Mammary epithelial cell (primary cell): Measurements from ENCODE around the gene SLIT2.

Experiments
- EZH2 ChIP-seq: IDR thresholded peaks from 2 replicates; pipeline ENCODE4 v1.6.1; 2012; ENCODE audit warnings: low read length, inconsistent platforms, borderline replicate concordance
- TF ChIP-seq, protein P1 (sequence below), 2 donors: IDR thresholded peaks in 1 of 2; conservative IDR thresholded peaks in 1 of 2; 2 replicates each; pipeline ENCODE4 v1.5.1; 2011 to 2012; ENCODE audit warnings: inconsistent platforms in 2 of 2, low read length in 2 of 2, mild to moderate bottlenecking in 2 of 2, control low read depth in 1 of 2, low read depth in 1 of 2; ENCODE audit not compliant: insufficient read depth in 1 of 2; ENCODE audit errors: extremely low read depth in 1 of 2

DNA sequence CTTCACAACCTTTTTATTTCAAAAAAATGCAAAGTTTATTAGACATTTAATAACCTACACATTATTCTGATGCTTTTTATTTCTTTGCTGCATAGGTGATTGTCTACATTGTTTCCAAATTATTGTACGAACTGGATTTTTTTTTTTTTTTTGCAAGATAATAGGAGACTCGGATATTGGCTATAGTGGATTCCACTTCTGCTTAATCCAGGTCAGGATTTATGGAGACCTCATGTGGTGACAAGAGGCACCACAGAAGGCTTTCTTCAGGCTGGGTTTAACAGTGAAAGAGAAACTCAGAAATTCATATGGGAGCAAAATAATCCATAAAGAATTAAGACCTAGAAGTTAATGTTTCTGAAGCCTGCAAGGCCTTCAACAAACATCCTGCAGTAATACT, 2.4 kb upstream of the SLIT2 start:
- TF ChIP-seq, protein P1, sequence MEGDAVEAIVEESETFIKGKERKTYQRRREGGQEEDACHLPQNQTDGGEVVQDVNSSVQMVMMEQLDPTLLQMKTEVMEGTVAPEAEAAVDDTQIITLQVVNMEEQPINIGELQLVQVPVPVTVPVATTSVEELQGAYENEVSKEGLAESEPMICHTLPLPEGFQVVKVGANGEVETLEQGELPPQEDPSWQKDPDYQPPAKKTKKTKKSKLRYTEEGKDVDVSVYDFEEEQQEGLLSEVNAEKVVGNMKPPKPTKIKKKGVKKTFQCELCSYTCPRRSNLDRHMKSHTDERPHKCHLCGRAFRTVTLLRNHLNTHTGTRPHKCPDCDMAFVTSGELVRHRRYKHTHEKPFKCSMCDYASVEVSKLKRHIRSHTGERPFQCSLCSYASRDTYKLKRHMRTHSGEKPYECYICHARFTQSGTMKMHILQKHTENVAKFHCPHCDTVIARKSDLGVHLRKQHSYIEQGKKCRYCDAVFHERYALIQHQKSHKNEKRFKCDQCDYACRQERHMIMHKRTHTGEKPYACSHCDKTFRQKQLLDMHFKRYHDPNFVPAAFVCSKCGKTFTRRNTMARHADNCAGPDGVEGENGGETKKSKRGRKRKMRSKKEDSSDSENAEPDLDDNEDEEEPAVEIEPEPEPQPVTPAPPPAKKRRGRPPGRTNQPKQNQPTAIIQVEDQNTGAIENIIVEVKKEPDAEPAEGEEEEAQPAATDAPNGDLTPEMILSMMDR (conservative IDR thresholded peaks at IDR 0.05 in 1 of 2, IDR thresholded peaks at IDR 0.05 in 1 of 2; ENCODE audit: extremely low read depth in 1 of 2, insufficient read depth in 1 of 2, low read depth in 1 of 2, low read length in 2 of 2), result peak; percentile 47 to 56
- TF ChIP-seq EZH2, result no peak
